Measurements from ENCODE around the gene FAM151B.

FAM151B gene

GRCh38 chr5:80591352-80591751 lies 103.5 kb downstream of the FAM151B start:
- no peak for DNase-seq

GRCh38 chr5:80592105-80592504 lies 104.2 kb downstream of the FAM151B start:
- no peak for DNase-seq

All from NCI-H526 treated with DMSO at 0.1 percent for 48 hours (cell line).